HEK293 (cell line): ENCODE measurements around the gene DISC1.
A peak's percentile ranks its signal among the peaks of the same experiment; 100 is the strongest.

Experiments used
- HOXA7 ChIP-seq: sonication (generic); formaldehyde crosslinking; IDR thresholded peaks from 2 replicates; pipeline ENCODE4 v1.8.1; 2022; ENCODE audit warnings: missing genetic modification reagents, borderline replicate concordance
- KLF9 ChIP-seq: fragments of 450-650 bp; formaldehyde crosslinking; IDR thresholded peaks from 2 replicates; pipeline ENCODE4 v1.5.1; 2016; ENCODE audit warnings: missing biosample characterization, missing genetic modification characterization, low read depth
- SETDB1 ChIP-seq: IDR thresholded peaks from one replicate; pipeline ENCODE4 v1.6.1; 2017; ENCODE audit warnings: mild to moderate bottlenecking, low read length, moderate library complexity, mixed read lengths; ENCODE audit not compliant: insufficient read length
- SP7 ChIP-seq: fragments of 450-650 bp; formaldehyde crosslinking; IDR thresholded peaks from 2 replicates; pipeline ENCODE4 v1.5.1; 2016; ENCODE audit warnings: missing biosample characterization, missing genetic modification characterization
- ZBTB17 ChIP-seq: fragments of 450-650 bp; formaldehyde crosslinking; IDR thresholded peaks from 2 replicates; pipeline ENCODE4 v1.5.1; 2016; ENCODE audit warnings: missing biosample characterization, missing genetic modification characterization
- ZBTB7A ChIP-seq: fragments of 450-650 bp; formaldehyde crosslinking; IDR thresholded peaks from 2 replicates; pipeline ENCODE4 v1.5.1; 2016; ENCODE audit warnings: low read depth, missing biosample characterization, missing genetic modification characterization
- ZBTB8A ChIP-seq: fragments of 450-650 bp; formaldehyde crosslinking; IDR thresholded peaks from 2 replicates; pipeline ENCODE4 v1.5.1; 2016; ENCODE audit warnings: missing biosample characterization, missing genetic modification characterization
- ZFHX2 ChIP-seq: fragments of 450-650 bp; formaldehyde crosslinking; conservative IDR thresholded peaks from 2 replicates; pipeline ENCODE4 v1.5.1; 2016; ENCODE audit warnings: missing biosample characterization, missing genetic modification characterization
- ZNF10 ChIP-seq: fragments of 450-650 bp; formaldehyde crosslinking; IDR thresholded peaks from 2 replicates; pipeline ENCODE4 v1.5.1; 2017; ENCODE audit warnings: missing biosample characterization, missing genetic modification characterization
- ZNF211 ChIP-seq: fragments of 450-650 bp; formaldehyde crosslinking; IDR thresholded peaks from 2 replicates; pipeline ENCODE4 v1.5.1; 2016; ENCODE audit warnings: low read depth, missing biosample characterization, missing genetic modification characterization
- ZNF221 ChIP-seq: fragments of 450-650 bp; formaldehyde crosslinking; IDR thresholded peaks from 2 replicates; pipeline ENCODE4 v1.5.1; 2017; ENCODE audit warnings: missing biosample characterization, missing genetic modification characterization, borderline replicate concordance
- ZNF394 ChIP-seq: fragments of 450-650 bp; formaldehyde crosslinking; IDR thresholded peaks from 2 replicates; pipeline ENCODE4 v1.5.1; 2016; ENCODE audit warnings: missing biosample characterization, missing genetic modification characterization, mild to moderate bottlenecking, moderate library complexity, borderline replicate concordance
- ZNF433 ChIP-seq: fragments of 450-650 bp; formaldehyde crosslinking; IDR thresholded peaks from 2 replicates; pipeline ENCODE4 v1.5.1; 2016; ENCODE audit warnings: missing biosample characterization, missing genetic modification characterization, low read depth
- ZNF548 ChIP-seq: fragments of 450-650 bp; formaldehyde crosslinking; IDR thresholded peaks from 2 replicates; pipeline ENCODE4 v1.5.1; 2016; ENCODE audit warnings: missing biosample characterization, missing genetic modification characterization
- ZNF654 ChIP-seq: fragments of 450-650 bp; formaldehyde crosslinking; IDR thresholded peaks from 2 replicates; pipeline ENCODE4 v1.5.1; 2016; ENCODE audit warnings: low read depth, missing biosample characterization, missing genetic modification characterization
- ZNF658 ChIP-seq: fragments of 450-650 bp; formaldehyde crosslinking; IDR thresholded peaks from 2 replicates; pipeline ENCODE4; 2016; ENCODE audit warnings: missing biosample characterization, missing genetic modification characterization
- ZNF664 ChIP-seq: fragments of 450-650 bp; formaldehyde crosslinking; IDR thresholded peaks from 2 replicates; pipeline ENCODE4 v1.5.1; 2016; ENCODE audit warnings: missing biosample characterization, missing genetic modification characterization
- ZNF677 ChIP-seq: fragments of 450-650 bp; IDR thresholded peaks from 2 replicates; pipeline ENCODE4 v1.5.0; 2018; ENCODE audit warnings: missing biosample characterization, mild to moderate bottlenecking, missing genetic modification characterization, moderate library complexity
- ZNF747 ChIP-seq: fragments of 450-650 bp; formaldehyde crosslinking; IDR thresholded peaks from 2 replicates; pipeline ENCODE4 v1.5.1; 2016; ENCODE audit warnings: missing biosample characterization, missing genetic modification characterization
- ZNF791 ChIP-seq: fragments of 450-650 bp; formaldehyde crosslinking; IDR thresholded peaks from 2 replicates; pipeline ENCODE4 v1.5.1; 2016; ENCODE audit warnings: missing biosample characterization, missing genetic modification characterization
- ZSCAN16 ChIP-seq: fragments of 450-650 bp; formaldehyde crosslinking; IDR thresholded peaks from 2 replicates; pipeline ENCODE4 v1.5.1; 2016; ENCODE audit warnings: missing biosample characterization, missing genetic modification characterization
- TF ChIP-seq, protein P1 (sequence below): fragments of 450-650 bp; formaldehyde crosslinking; IDR thresholded peaks from 2 replicates; pipeline ENCODE4 v1.5.1; 2016; ENCODE audit warnings: missing biosample characterization, missing genetic modification characterization
- TF ChIP-seq, protein P2 (sequence below): fragments of 450-650 bp; formaldehyde crosslinking; optimal IDR thresholded peaks from 2 replicates; pipeline ENCODE3; 2016; ENCODE audit warnings: missing biosample characterization, mild to moderate bottlenecking, missing genetic modification characterization
- TF ChIP-seq, protein P3 (sequence below): fragments of 450-650 bp; formaldehyde crosslinking; IDR thresholded peaks from 2 replicates; pipeline ENCODE4 v1.5.1; 2017; ENCODE audit warnings: missing biosample characterization, missing genetic modification characterization
- TF ChIP-seq, protein P4 (sequence below): fragments of 450-650 bp; formaldehyde crosslinking; IDR thresholded peaks from 2 replicates; pipeline ENCODE4 v1.5.1; 2017; ENCODE audit warnings: missing biosample characterization, mild to moderate bottlenecking, missing genetic modification characterization, moderate library complexity
- TF ChIP-seq, protein P5 (sequence below): fragments of 450-650 bp; formaldehyde crosslinking; IDR thresholded peaks from 2 replicates; pipeline ENCODE4 v1.5.1; 2016; ENCODE audit warnings: missing biosample characterization, missing genetic modification characterization
- TF ChIP-seq, protein P6 (sequence below): fragments of 450-650 bp; formaldehyde crosslinking; IDR thresholded peaks from 2 replicates; pipeline ENCODE4 v1.5.1; 2017; ENCODE audit warnings: missing biosample characterization, missing genetic modification characterization
- TF ChIP-seq, protein P7 (sequence below): fragments of 450-650 bp; formaldehyde crosslinking; conservative IDR thresholded peaks from 2 replicates; pipeline ENCODE4 v1.5.1; 2016; ENCODE audit warnings: low read depth, missing biosample characterization, missing genetic modification characterization

The DISC1 gene

DNA sequence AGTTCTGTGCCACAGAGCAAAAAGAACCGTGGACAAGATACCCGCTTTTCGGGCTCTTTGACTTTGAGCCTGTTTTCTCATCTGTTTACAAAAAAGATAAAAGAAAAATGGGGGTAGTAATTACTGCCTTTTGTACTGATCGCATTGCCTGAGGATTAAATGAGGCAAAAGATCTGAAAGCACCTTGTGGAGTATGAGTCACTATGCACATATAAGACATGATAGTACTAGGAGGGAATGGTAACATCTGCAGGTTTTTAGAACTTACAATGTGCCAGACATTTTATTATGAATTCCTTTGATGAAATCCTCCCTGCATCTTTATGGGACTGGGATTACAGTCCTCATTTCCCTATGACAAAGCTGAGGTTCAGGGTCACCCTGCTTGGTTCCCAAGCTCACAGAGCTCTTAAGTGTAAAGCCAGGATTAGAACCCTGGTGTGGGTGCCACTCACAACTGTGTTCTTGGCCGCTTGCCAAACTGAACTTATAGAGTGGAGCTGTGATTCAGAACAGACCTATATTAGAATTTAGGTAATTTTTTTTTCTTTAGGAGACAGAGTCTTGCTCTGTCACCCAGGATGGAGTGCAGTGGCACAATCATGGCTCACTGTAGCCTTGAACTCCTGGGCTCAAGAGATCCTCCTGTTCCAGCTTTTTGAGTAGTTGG lies 1.8 kb downstream of the DISC1 start (continued):
- TF ChIP-seq, protein P1, sequence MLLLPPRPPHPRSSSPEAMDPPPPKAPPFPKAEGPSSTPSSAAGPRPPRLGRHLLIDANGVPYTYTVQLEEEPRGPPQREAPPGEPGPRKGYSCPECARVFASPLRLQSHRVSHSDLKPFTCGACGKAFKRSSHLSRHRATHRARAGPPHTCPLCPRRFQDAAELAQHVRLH (tag by site-specific recombination): no peak
- peak; percentile 96 for TF ChIP-seq SP7 (tag by site-specific recombination)
- TF ChIP-seq, protein P2, sequence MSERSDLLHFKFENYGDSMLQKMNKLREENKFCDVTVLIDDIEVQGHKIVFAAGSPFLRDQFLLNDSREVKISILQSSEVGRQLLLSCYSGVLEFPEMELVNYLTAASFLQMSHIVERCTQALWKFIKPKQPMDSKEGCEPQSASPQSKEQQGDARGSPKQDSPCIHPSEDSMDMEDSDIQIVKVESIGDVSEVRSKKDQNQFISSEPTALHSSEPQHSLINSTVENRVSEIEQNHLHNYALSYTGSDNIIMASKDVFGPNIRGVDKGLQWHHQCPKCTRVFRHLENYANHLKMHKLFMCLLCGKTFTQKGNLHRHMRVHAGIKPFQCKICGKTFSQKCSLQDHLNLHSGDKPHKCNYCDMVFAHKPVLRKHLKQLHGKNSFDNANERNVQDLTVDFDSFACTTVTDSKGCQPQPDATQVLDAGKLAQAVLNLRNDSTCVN (tag by site-specific recombination): no peak
- TF ChIP-seq ZNF791 (tag by site-specific recombination): no peak
- TF ChIP-seq KLF9 (tag by site-specific recombination): no peak
- no peak for TF ChIP-seq ZNF548
- TF ChIP-seq, protein P3, sequence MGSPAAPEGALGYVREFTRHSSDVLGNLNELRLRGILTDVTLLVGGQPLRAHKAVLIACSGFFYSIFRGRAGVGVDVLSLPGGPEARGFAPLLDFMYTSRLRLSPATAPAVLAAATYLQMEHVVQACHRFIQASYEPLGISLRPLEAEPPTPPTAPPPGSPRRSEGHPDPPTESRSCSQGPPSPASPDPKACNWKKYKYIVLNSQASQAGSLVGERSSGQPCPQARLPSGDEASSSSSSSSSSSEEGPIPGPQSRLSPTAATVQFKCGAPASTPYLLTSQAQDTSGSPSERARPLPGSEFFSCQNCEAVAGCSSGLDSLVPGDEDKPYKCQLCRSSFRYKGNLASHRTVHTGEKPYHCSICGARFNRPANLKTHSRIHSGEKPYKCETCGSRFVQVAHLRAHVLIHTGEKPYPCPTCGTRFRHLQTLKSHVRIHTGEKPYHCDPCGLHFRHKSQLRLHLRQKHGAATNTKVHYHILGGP (tag by site-specific recombination): no peak; the same call in 1 of the 2 replicates
- no peak for TF ChIP-seq ZBTB8A (tag by site-specific recombination)
- TF ChIP-seq ZNF10 (tag by site-specific recombination): 0 out of 2 replicates have a peak, but pooled peaks have one; percentile 26
- peak; percentile 24 for TF ChIP-seq ZBTB17 (tag by site-specific recombination)
- TF ChIP-seq, protein P4, sequence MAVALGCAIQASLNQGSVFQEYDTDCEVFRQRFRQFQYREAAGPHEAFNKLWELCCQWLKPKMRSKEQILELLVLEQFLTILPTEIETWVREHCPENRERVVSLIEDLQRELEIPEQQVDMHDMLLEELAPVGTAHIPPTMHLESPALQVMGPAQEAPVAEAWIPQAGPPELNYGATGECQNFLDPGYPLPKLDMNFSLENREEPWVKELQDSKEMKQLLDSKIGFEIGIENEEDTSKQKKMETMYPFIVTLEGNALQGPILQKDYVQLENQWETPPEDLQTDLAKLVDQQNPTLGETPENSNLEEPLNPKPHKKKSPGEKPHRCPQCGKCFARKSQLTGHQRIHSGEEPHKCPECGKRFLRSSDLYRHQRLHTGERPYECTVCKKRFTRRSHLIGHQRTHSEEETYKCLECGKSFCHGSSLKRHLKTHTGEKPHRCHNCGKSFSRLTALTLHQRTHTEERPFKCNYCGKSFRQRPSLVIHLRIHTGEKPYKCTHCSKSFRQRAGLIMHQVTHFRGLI (tag by site-specific recombination): peak; percentile 16; the same call in 1 of the 2 replicates
- no peak; the same call in 1 of the 2 replicates for TF ChIP-seq ZNF221 (tag by site-specific recombination)
- no peak for TF ChIP-seq ZFHX2
- no peak for TF ChIP-seq HOXA7 (CRISPR knock-in tag)
- TF ChIP-seq ZNF433 (tag by site-specific recombination): no peak
- TF ChIP-seq, protein P5, sequence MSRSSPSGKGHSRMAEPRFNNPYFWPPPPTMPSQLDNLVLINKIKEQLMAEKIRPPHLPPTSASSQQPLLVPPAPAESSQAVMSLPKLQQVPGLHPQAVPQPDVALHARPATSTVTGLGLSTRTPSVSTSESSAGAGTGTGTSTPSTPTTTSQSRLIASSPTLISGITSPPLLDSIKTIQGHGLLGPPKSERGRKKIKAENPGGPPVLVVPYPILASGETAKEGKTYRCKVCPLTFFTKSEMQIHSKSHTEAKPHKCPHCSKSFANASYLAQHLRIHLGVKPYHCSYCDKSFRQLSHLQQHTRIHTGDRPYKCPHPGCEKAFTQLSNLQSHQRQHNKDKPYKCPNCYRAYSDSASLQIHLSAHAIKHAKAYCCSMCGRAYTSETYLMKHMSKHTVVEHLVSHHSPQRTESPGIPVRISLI: peak; percentile 79
- no peak for TF ChIP-seq ZBTB7A (tag by site-specific recombination)
- TF ChIP-seq ZNF394: no peak
- TF ChIP-seq, protein P6, sequence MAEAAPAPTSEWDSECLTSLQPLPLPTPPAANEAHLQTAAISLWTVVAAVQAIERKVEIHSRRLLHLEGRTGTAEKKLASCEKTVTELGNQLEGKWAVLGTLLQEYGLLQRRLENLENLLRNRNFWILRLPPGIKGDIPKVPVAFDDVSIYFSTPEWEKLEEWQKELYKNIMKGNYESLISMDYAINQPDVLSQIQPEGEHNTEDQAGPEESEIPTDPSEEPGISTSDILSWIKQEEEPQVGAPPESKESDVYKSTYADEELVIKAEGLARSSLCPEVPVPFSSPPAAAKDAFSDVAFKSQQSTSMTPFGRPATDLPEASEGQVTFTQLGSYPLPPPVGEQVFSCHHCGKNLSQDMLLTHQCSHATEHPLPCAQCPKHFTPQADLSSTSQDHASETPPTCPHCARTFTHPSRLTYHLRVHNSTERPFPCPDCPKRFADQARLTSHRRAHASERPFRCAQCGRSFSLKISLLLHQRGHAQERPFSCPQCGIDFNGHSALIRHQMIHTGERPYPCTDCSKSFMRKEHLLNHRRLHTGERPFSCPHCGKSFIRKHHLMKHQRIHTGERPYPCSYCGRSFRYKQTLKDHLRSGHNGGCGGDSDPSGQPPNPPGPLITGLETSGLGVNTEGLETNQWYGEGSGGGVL (tag by site-specific recombination): no peak
- no peak for TF ChIP-seq ZNF211 (tag by site-specific recombination)
- TF ChIP-seq ZNF664: no peak
- no peak for TF ChIP-seq ZNF658
- no peak for TF ChIP-seq ZNF677 (tag by site-specific recombination)
- TF ChIP-seq ZNF654 (tag by site-specific recombination): no peak
- TF ChIP-seq SETDB1: no peak
- TF ChIP-seq ZNF747 (tag by site-specific recombination): no peak
- TF ChIP-seq, protein P7, sequence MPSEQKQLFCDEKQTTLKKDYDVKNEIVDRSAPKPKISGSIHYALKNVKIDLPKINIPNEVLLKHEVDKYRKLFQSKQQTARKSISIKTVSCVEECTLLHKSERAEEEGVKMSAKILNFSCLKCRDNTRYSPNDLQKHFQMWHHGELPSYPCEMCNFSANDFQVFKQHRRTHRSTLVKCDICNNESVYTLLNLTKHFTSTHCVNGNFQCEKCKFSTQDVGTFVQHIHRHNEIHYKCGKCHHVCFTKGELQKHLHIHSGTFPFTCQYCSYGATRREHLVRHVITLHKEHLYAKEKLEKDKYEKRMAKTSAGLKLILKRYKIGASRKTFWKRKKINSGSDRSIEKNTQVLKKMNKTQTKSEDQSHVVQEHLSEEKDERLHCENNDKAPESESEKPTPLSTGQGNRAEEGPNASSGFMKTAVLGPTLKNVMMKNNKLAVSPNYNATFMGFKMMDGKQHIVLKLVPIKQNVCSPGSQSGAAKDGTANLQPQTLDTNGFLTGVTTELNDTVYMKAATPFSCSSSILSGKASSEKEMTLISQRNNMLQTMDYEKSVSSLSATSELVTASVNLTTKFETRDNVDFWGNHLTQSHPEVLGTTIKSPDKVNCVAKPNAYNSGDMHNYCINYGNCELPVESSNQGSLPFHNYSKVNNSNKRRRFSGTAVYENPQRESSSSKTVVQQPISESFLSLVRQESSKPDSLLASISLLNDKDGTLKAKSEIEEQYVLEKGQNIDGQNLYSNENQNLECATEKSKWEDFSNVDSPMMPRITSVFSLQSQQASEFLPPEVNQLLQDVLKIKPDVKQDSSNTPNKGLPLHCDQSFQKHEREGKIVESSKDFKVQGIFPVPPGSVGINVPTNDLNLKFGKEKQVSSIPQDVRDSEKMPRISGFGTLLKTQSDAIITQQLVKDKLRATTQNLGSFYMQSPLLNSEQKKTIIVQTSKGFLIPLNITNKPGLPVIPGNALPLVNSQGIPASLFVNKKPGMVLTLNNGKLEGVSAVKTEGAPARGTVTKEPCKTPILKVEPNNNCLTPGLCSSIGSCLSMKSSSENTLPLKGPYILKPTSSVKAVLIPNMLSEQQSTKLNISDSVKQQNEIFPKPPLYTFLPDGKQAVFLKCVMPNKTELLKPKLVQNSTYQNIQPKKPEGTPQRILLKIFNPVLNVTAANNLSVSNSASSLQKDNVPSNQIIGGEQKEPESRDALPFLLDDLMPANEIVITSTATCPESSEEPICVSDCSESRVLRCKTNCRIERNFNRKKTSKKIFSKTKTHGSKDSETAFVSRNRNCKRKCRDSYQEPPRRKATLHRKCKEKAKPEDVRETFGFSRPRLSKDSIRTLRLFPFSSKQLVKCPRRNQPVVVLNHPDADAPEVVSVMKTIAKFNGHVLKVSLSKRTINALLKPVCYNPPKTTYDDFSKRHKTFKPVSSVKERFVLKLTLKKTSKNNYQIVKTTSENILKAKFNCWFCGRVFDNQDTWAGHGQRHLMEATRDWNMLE: no peak
- TF ChIP-seq ZSCAN16 (tag by site-specific recombination): no peak
